GM19023 (cell line): Measurements from ENCODE around the gene FOXF1.

ENCODE experiments used
- ATAC-seq: cut with Tn5 transposase; IDR thresholded peaks from one replicate; pipeline ENCODE4 v1.9.1; 2021; ENCODE audit warnings: mild to moderate bottlenecking, moderate library complexity; ENCODE audit not compliant: unreplicated experiment

The FOXF1 gene

GRCh38 chr16:86531641-86532525 is 21.6 kb downstream of the FOXF1 start:
- no peak for ATAC-seq

- no peak for ATAC-seq
Measured at GRCh38 chr16:86532526-86532815, 22.1 kb downstream of the FOXF1 start.

- ATAC-seq: no peak
Measured at GRCh38 chr16:86533076-86533475, 22.7 kb downstream of the FOXF1 start.

- no peak for ATAC-seq
Measured at GRCh38 chr16:86533767-86534351, 23.5 kb downstream of the FOXF1 start.

GRCh38 chr16:86534779-86535615 is 24.7 kb downstream of the FOXF1 start:
- ATAC-seq: no peak

GRCh38 chr16:86536621-86537020 is 26.3 kb downstream of the FOXF1 start:
- ATAC-seq: no peak

GRCh38 chr16:86537486-86537885 is 27.2 kb downstream of the FOXF1 start:
- ATAC-seq: no peak

GRCh38 chr16:86538196-86538780 is 28.0 kb downstream of the FOXF1 start:
- no peak for ATAC-seq

- no peak for ATAC-seq
Measured at GRCh38 chr16:86540894-86541293, 30.6 kb downstream of the FOXF1 start.

GRCh38 chr16:86541560-86541959 is 31.2 kb downstream of the FOXF1 start:
- ATAC-seq: no peak

- ATAC-seq: no peak
Measured at GRCh38 chr16:86542756-86543750, 32.7 kb downstream of the FOXF1 start.

GRCh38 chr16:86545481-86545880 is 35.2 kb downstream of the FOXF1 start:
- no peak for ATAC-seq

- ATAC-seq: no peak
Measured at GRCh38 chr16:86545954-86546637, 35.8 kb downstream of the FOXF1 start.

- ATAC-seq: no peak
Measured at GRCh38 chr16:86546638-86547013, 36.3 kb downstream of the FOXF1 start.

GRCh38 chr16:86547286-86547685 is 37.0 kb downstream of the FOXF1 start:
- ATAC-seq: no peak

GRCh38 chr16:86549076-86549892 is 39.0 kb downstream of the FOXF1 start:
- ATAC-seq: no peak

- ATAC-seq: no peak
Measured at GRCh38 chr16:86549893-86550190, 39.5 kb downstream of the FOXF1 start.

- ATAC-seq: no peak
Measured at GRCh38 chr16:86550281-86550680, 40.0 kb downstream of the FOXF1 start.

GRCh38 chr16:86553356-86553755 is 43.0 kb downstream of the FOXF1 start:
- ATAC-seq: no peak
